ENCODE data around the gene ACOT8. TPM values are rescaled to one million over a fixed set of nuclear protein-coding genes. Genes with fewer than 3 reads are reported as not detected.

ACOT8 gene
- total and polyA plus RNA-seq, 10 of the 15 experiments (the other 5 are each of a cell fraction or from before 2014, with no cell fraction given), result 5.1 to 47.9 (median 31.8) TPM

- Histone ChIP-seq H3K9me3 (replicated peaks; ENCODE audit: control insufficient read depth, insufficient read depth, low read length) (no peaks in the 10 kb centered on the region), H3K36me3 (ENCODE audit: control insufficient read depth in 2 of 2, insufficient read depth in 2 of 2, low read length in 1 of 2) (peaks cover 0 to 4% of the 10 kb centered on the region in 2 experiments; a peak in 2 of 4 replicates), H3K27me3 (replicated peaks in 1 of 2; ENCODE audit: control insufficient read depth in 2 of 2, insufficient read depth in 2 of 2, low read length in 1 of 2) (no peaks in the 10 kb centered on the region), H2AFZ (ENCODE audit: control insufficient read depth, low read depth, low read length) (peak within 1 kb of the TSS; percentile 87), H3K27ac (ENCODE audit: control insufficient read depth, insufficient read depth) (peak within 1 kb of the TSS; percentile 75), H3K4me2 (ENCODE audit: control insufficient read depth, insufficient read depth) (peak within 1 kb of the TSS; percentile 98), H3K4me3 (peak within 1 kb of the TSS; percentile 83), H3K79me2 (ENCODE audit: control insufficient read depth, insufficient read depth, low read length) (peaks cover 4% of the 10 kb centered on the region), H3K4me1 (ENCODE audit: control insufficient read depth, insufficient read depth, low read length) (peaks cover 22% of the 10 kb centered on the region), H3K9ac (ENCODE audit: control insufficient read depth, insufficient read depth, low read length) (peak within 1 kb of the TSS; percentile 81), H4K20me1 (ENCODE audit: control insufficient read depth, insufficient read depth) (no peaks in the 10 kb centered on the region)
- RAD21 ChIA-PET (ENCODE audit: unreplicated experiment), result interaction anchor here (1.0 to 3.4 kb wide), 6 partner anchors 10 to 78 kb away, joined by 3 to 25 read pairs (median 6); partner anchors contain the start of gene ZSWIM1
- peak; percentile 87 for ATAC-seq
- CTCF ChIA-PET, result interaction anchor here (0.8 to 3.0 kb wide), 9 partner anchors 10 to 92 kb away, joined by 4 to 38 read pairs (median 5); partner anchors contain the start of genes PCIF1, UBE2C and ZSWIM1
- WGBS (ENCODE audit: insufficient coverage, insufficient replicate concordance, low lambda C conversion rate, missing lambda C conversion rate), result 1% methylated on average over 78 of the region's 78 CpGs
- FAIRE-seq, result peak; percentile 91
- SMC1A ChIA-PET (ENCODE audit: uncharacterized antibody, unreplicated experiment), result interaction anchor here (1.1 to 2.8 kb wide), 8 partner anchors 9 to 93 kb away, joined by 3 to 12 read pairs (median 4); partner anchors contain the start of genes PLTP and ZSWIM1
- intact Hi-C loops (cut with micrococcal nuclease; ENCODE audit: unreplicated experiment) (loop anchor here (1.0 to 5.0 kb wide), 4 partner anchors 19 to 81 kb away; partner anchors contain the start of genes ACOT8, PCIF1, ZNF335 and ZSWIM3), in situ Hi-C loops (cut with MboI) (no loop called here)
- peak; percentile 51 for DNase-seq (ENCODE audit: low read depth, low spot score)
- no TSS peak for BruUV-seq (replicated peaks)
- POLR2A ChIA-PET, result interaction anchor here (0.5 to 2.4 kb wide), 10 partner anchors 10 to 79 kb away, joined by 3 to 19 read pairs (median 4); partner anchors contain the start of genes PCIF1 and ZSWIM1
- TF ChIP-seq FOXK2 (IDR thresholded peaks at IDR 0.05) (peak; percentile 81), POLR2AphosphoS2 (IDR thresholded peaks at IDR 0.05; ENCODE audit: low read depth, low read length) (peak; percentile 35; the same call in 1 of the 2 replicates), DPF2 (IDR thresholded peaks at IDR 0.05) (peak; percentile 86), ATF3 (IDR thresholded peaks at IDR 0.05; ENCODE audit: borderline replicate concordance, extremely low read depth, low read depth, low read length) (peak; percentile 100), E2F8 (IDR thresholded peaks at IDR 0.05; ENCODE audit: low read depth, partially characterized antibody) (no peak), RAD21 (IDR thresholded peaks at IDR 0.05; ENCODE audit: insufficient read depth, low read depth, low read length) (0 out of 2 replicates have a peak, but pooled peaks have one; percentile 9), CBX5 (IDR thresholded peaks at IDR 0.05; ENCODE audit: low read depth) (no peak), ESRRA (IDR thresholded peaks at IDR 0.05; ENCODE audit: low read length) (peak; percentile 75; the same call in 1 of the 2 replicates), RAD51 (IDR thresholded peaks at IDR 0.05) (peak; percentile 100), MTA2 (IDR thresholded peaks at IDR 0.05; ENCODE audit: low read depth) (peak; percentile 68), TCF3 (IDR thresholded peaks at IDR 0.05; ENCODE audit: borderline replicate concordance, insufficient read depth, low read depth, low read length) (no peak), MXI1 (IDR thresholded peaks at IDR 0.05; ENCODE audit: low read depth, low read length) (peak; percentile 91), NR2F1 (conservative IDR thresholded peaks at IDR 0.05) (peak; percentile 99), JUND (IDR thresholded peaks at IDR 0.05; ENCODE audit: low read depth, low read length) (no peak), PBX3 (IDR thresholded peaks at IDR 0.05; ENCODE audit: insufficient replicate concordance, low read depth, low read length) (peak; percentile 5), IKZF1 (conservative IDR thresholded peaks at IDR 0.05) (peak; percentile 88), CHD4 (IDR thresholded peaks at IDR 0.05) (no peak), BCL11A (IDR thresholded peaks at IDR 0.05; ENCODE audit: low read depth, low read length) (peak; percentile 61), BACH1 (IDR thresholded peaks at IDR 0.05; ENCODE audit: borderline replicate concordance) (peak; percentile 47; the same call in 1 of the 2 replicates)
Measured at GRCh38 chr20:45890985-45891983, 34.1 kb upstream of the ACOT8 start, which contains the start of the genes CTSA and NEURL2. Gene CTSA, plus strand, starts transcription at chr20:45891335. Its CDS starts 234 bp downstream, at chr20:45891569. Gene NEURL2, minus strand, starts transcription at chr20:45891208. Its CDS starts 217 bp downstream, at chr20:45890991.

Measured in GM12878 (cell line).